GM18498 (cell line): ENCODE results near the gene ULBP2.
"Not testable (repeated sequence)": the region's sequence is repeated elsewhere in the genome, so short reads cannot be mapped to it uniquely, and the experiment has no call there.

Experiments used
- ATAC-seq: cut with Tn5 transposase; IDR thresholded peaks from one replicate; pipeline ENCODE4 v1.9.1; 2021; ENCODE audit warnings: mild to moderate bottlenecking, moderate library complexity; ENCODE audit not compliant: unreplicated experiment

The ULBP2 gene

DNA sequence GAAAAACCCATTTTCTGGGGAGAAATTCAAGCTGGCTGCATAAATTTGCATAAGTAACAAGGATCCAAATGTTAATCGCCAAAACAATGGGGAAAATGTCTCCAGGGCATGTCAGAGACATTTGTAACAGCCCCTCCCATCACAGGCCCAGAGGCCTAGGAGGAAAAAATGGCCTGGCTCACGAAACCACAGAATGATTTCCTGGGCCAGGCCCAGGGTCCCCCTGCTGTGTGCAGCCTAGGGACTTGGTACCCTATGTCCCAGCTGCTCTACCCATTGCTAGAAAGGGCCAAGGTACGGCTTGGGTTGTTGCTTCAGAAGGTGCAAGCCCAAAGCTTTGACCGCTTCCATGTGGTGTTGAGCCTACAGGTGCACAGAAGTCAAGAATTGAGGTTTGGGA, 33.3 kb upstream of the ULBP2 start:
- ATAC-seq: not testable (repeated sequence)

GRCh38 chr6:149909701-149910470, 31.9 kb upstream of the ULBP2 start:
- no peak for ATAC-seq

GRCh38 chr6:149910721-149911151, 31.1 kb upstream of the ULBP2 start:
- no peak for ATAC-seq

GRCh38 chr6:149912680-149913079, 29.1 kb upstream of the ULBP2 start:
- ATAC-seq: not testable (repeated sequence)

- no peak for ATAC-seq
These were observed 28.7 kb upstream of the ULBP2 start for GRCh38 chr6:149913085-149913484.

DNA sequence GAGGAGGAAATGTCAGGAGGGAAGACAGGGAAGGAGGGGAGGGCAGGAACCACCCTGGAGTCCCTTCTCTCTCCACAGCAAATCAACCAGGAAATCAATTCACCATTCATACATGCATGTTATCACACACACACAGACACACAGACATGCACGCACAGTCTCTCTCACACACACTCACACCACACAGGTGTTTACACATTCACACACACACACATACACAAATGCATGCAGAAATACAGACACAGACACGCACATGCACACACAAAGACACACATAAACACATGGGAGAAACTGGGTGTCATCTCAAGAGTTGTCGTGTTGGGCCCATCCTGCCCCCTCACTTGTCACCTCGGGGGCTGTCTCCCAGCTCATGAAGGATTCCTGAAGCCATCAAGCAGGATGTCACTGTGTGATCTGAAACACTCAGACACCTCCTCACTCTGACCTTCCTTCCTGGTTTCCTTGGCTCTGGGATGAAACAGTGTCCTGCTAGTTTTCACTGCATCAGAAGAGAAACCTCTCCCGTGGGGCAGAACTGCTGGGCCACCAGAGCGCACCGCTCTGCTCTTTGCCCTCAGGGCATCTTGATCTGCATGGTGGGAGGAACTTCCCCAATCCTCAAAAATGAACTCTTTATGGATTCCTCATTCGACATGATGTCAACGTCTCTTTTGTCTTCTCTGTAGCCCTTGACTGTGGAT, 28.1 kb upstream of the ULBP2 start:
- ATAC-seq: no peak

DNA sequence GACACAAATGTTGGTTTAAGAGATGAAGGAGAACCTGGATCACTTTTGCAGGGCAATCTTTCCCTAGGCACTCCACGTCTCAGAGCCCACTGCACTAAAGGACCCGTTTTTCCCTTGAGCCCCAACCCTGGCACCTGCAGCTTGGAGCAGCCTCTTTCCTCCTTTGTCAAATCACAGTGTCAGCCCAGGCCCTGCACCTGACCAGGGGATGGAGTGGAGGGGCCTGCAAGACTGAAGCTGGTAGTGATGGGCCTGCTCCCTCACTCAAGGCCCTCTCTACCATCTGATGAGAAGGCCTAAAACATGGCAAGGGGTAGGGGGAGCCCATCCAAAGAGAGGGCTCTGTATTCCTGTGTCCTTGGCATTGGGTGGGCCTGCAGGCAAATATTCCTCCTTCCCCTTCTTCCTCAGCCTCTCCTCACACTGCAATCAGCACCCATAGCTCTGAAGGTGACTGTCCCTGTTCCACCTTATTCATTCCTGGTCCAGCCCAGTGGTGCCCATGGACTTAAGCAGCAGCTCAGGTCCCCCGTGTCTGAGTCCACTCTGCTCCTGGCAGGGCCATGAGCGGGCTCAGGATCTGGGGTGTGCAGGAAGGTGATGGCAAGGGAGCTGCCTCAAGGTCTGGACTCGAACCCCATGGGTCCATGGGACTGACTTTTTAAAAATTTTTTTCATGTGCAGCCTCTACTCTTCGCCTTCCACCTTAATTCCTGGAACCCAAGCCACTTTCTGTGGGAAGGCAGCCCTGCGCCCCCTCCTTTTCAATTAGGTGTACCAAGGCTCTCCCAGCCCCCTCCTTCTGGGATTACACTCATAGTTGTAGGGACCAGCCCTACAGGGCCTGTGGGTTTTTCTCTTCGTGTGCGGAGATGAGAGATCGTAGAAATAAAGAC, 25.6 kb upstream of the ULBP2 start:
- no peak for ATAC-seq

DNA sequence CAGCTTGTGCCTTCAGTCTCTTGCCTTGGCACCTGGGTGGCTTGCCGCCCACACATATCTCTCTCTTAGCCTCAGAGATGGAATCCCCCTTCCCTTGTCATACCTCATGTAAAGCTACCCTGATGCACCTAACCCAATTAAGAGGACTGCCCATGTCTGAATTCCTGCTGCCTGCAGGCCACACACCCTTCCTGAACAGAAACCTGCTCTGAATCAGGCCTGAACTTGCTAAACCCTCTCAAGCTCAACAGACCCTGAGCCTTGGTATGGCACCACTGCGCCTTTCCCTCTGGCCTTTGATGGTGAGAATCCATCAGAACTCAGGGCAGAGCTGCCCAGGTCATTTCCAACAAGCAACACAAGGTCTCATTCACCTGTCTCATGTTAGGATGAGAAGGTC, 24.1 kb upstream of the ULBP2 start:
- no peak for ATAC-seq

DNA sequence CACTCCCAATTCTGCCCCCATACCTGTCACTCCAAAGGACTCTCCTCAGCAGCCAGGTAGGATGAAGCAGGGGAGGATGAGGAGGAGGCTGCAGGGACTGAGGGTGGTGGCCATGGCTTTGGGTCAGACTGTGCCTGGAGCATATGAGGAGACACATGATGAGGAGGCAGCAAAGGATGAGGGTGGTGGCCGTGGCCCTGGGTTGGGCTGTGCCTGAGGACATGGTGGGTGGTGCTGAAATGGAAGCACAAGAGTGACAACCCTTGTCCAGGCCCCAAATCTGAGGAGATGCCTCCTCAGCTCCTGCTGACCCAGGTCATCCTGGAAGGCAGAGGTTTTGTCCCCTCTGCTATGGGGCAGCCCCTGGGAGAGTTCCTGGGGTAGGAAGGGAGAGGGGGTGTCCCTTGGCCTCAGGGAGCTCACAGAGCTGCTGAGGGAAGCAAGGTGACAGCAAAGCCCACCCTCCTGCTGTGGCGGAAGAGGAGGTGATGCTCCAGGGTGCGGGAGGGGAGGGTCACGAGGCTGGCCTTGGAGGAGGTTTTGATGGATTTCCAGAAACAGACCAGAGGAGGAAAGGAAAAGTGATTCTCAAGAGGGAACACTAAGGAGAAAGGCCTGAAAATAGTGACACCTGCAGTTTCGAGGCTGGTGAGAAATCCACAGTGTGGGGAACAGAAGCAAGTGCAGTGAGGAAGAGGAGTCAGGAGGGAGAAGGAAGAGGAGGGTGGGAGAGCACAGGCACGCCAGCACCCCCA, 23.5 kb upstream of the ULBP2 start:
- no peak for ATAC-seq

- ATAC-seq: not testable (repeated sequence)
These were observed 22.5 kb upstream of the ULBP2 start for GRCh38 chr6:149919126-149919833.

DNA sequence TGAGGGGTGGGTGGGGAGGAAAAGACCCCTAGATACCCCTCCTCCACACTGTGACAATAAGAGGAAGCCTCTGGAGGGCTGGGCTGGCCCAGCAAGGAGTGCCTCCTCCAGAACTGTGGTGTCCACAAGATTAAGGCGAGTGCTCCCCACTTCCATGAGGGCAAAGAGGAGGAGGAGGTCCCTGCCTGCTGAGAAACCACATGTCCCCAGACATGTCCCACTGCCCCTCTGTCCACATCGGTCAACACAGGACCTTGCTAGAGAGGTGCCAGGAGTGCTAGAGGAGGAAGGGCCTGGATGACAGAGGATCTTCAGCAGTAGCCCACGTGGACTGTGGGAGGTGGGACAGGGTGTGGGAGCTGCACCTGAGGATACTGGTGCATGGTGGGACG, 22.0 kb upstream of the ULBP2 start:
- no peak for ATAC-seq

DNA sequence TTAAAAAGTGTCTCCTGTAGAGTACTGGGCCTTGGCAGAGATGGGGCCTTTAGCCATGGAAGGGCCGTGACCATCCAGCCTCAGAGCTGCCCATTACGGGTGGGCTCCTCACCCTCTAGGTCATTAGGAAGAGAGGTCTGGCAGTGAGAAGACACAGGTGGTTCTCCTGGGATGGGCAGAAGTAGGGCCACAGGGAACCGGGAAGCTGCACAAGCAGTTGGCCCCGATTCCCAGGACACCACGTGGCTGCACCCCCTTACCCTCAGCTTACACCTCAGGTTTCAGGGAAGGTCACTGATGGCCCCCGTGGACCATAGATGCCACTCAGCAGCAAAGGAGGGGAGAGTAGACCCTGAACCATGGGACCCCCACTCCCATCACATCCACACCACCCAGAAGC, 20.5 kb upstream of the ULBP2 start:
- no peak for ATAC-seq

DNA sequence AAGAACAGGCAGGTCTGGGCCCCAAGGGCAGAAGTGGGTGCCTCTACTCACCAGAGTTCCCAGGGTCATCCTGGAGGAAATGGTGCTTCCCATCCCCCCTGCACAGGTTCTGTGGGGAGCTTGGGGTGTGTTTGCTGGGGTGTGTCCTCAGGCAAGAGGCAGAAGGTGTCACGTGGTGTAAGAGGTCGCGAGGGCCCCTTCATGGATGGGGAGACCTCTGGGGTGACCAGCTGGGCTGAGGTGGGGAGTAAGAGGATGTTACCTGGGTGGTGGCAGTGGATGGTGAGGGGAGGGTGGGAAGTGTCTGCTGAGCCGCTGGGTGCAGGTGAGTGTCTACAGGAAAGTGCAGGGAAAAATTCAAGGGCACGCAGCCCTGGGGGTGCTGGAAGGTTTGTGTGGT, 19.7 kb upstream of the ULBP2 start:
- not testable (repeated sequence) for ATAC-seq

GRCh38 chr6:149922642-149923326, 19.0 kb upstream of the ULBP2 start, which contains the start of gene RAET1G:
Gene RAET1G, minus strand, starts transcription at chr6:149923121. Its CDS starts 111 bp downstream, at chr6:149923010.
- ATAC-seq: no peak

GRCh38 chr6:149923327-149923986, 18.4 kb upstream of the ULBP2 start:
- ATAC-seq: no peak

- ATAC-seq: no peak
These were observed 17.4 kb upstream of the ULBP2 start for GRCh38 chr6:149924206-149924932.

DNA sequence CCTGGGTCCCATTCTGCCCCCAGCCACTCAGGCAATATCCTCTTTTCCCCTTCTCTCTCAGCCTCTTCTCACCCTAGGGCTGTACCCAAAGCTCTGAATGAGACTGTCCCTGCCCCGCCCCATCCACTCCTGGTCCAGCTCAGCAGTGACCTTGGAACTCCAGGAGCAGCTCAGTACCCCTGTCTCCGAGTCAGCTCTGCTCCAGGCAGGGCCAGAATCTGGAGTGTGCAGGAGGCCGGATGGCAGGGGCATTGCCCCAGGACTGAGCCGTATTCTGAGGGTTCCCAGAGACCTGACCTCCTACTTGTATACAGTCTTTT, 16.9 kb upstream of the ULBP2 start:
- ATAC-seq: no peak

- ATAC-seq: no peak
These were observed 16.4 kb upstream of the ULBP2 start for GRCh38 chr6:149925253-149925973.
